ENCODE measurements around the gene HYAL4.
"Not testable (repeated sequence)": the region's sequence is repeated elsewhere in the genome, so short reads cannot be mapped to it uniquely, and the experiment has no call there.

HYAL4 gene

GRCh38 chr7:123846217-123846891, 1.4 kb downstream of the HYAL4 start:
- DNase-seq (ENCODE audit: low read depth), result no peak

- no peak for DNase-seq (ENCODE audit: low read depth)
Observed at GRCh38 chr7:123847868-123848267, 2.9 kb downstream of the HYAL4 start.

GRCh38 chr7:123849855-123850254, 4.9 kb downstream of the HYAL4 start:
- no peak for DNase-seq (ENCODE audit: low read depth)

- DNase-seq (ENCODE audit: low read depth), result not testable (repeated sequence)
Observed at GRCh38 chr7:123851404-123851803, 6.4 kb downstream of the HYAL4 start.

GRCh38 chr7:123854291-123854690, 9.3 kb downstream of the HYAL4 start:
- not testable (repeated sequence) for DNase-seq (ENCODE audit: low read depth)

GRCh38 chr7:123856428-123856827, 11.5 kb downstream of the HYAL4 start:
- DNase-seq (ENCODE audit: low read depth), result not testable (repeated sequence)

GRCh38 chr7:123860848-123861247, 15.9 kb downstream of the HYAL4 start:
- no peak for DNase-seq (ENCODE audit: low read depth)

- DNase-seq (ENCODE audit: low read depth), result no peak
Observed at GRCh38 chr7:123862775-123863174, 17.8 kb downstream of the HYAL4 start.

- no peak for DNase-seq (ENCODE audit: low read depth)
Observed at GRCh38 chr7:123863461-123863860, 18.5 kb downstream of the HYAL4 start.

GRCh38 chr7:123864012-123864411, 19.0 kb downstream of the HYAL4 start:
- DNase-seq (ENCODE audit: low read depth), result no peak

GRCh38 chr7:123864436-123864835, 19.5 kb downstream of the HYAL4 start:
- DNase-seq (ENCODE audit: low read depth), result no peak

- DNase-seq (ENCODE audit: low read depth), result no peak
Observed at GRCh38 chr7:123864966-123865365, 20.0 kb downstream of the HYAL4 start.

GRCh38 chr7:123865517-123866117, 20.6 kb downstream of the HYAL4 start:
- peak; percentile 4 for DNase-seq (ENCODE audit: low read depth)

GRCh38 chr7:123867225-123867624, 22.3 kb downstream of the HYAL4 start:
- no peak for DNase-seq (ENCODE audit: low read depth)

GRCh38 chr7:123871998-123872867, 27.3 kb downstream of the HYAL4 start:
- peak; percentile 2 for DNase-seq (ENCODE audit: low read depth)

- DNase-seq (ENCODE audit: low read depth), result no peak
Observed at GRCh38 chr7:123872908-123873307, 27.9 kb downstream of the HYAL4 start.

- DNase-seq (ENCODE audit: low read depth), result no peak
Observed at GRCh38 chr7:123876557-123877256, 31.7 kb downstream of the HYAL4 start.

GRCh38 chr7:123879628-123880027, 34.7 kb downstream of the HYAL4 start:
- DNase-seq (ENCODE audit: low read depth), result no peak

GRCh38 chr7:123881300-123881699, 36.3 kb downstream of the HYAL4 start:
- DNase-seq (ENCODE audit: low read depth), result no peak

GRCh38 chr7:123883154-123883553, 38.2 kb downstream of the HYAL4 start:
- DNase-seq (ENCODE audit: low read depth), result no peak

- no peak for DNase-seq (ENCODE audit: low read depth)
Observed at GRCh38 chr7:123888192-123888591, 43.2 kb downstream of the HYAL4 start.

- not testable (repeated sequence) for DNase-seq (ENCODE audit: low read depth)
Observed at GRCh38 chr7:123894753-123895152, 49.8 kb downstream of the HYAL4 start.
